ENCODE results near the gene PTX4.

PTX4 gene

DNA sequence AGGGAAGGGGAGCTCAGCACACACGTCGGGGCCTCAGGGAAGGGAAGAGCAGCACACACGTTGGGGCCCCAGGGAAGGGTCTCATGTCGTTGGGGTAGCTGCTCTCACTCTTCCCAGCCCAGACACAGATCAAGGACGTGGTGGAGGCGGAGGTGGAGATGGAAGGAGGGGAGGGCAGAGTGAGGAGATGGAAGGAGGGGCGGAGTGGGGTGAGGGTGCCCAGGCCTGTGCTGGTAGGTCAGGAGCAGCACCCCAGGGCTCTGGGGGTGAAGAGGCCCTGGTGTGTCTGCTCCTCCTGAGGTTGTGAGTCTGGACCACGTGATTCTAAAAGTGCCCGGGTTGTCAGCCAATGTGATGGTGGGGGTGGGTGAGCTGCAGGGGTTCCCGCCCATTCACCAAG is 28.8 kb downstream of the PTX4 start:
- DNase-seq (ENCODE audit: low spot score), result no peak

DNA sequence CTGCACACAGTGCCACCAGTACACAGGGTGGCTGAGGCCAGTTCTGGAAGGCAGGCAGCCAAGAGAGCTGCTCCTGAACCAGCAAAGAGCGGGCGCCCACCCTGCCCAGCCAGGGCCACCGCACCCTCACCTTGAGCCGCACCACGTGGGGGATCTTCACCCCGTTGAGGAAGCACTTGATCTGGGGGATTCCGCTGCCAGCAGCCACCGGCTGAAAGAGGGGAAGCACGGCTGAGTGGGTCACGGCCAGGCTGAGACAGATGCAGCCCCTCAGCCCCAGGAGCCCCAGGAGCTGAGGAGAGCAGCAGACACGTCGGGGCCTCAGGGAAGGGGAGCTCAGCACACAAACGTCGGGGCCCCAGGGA is 29.8 kb downstream of the PTX4 start:
- DNase-seq (ENCODE audit: low spot score), result no peak

DNA sequence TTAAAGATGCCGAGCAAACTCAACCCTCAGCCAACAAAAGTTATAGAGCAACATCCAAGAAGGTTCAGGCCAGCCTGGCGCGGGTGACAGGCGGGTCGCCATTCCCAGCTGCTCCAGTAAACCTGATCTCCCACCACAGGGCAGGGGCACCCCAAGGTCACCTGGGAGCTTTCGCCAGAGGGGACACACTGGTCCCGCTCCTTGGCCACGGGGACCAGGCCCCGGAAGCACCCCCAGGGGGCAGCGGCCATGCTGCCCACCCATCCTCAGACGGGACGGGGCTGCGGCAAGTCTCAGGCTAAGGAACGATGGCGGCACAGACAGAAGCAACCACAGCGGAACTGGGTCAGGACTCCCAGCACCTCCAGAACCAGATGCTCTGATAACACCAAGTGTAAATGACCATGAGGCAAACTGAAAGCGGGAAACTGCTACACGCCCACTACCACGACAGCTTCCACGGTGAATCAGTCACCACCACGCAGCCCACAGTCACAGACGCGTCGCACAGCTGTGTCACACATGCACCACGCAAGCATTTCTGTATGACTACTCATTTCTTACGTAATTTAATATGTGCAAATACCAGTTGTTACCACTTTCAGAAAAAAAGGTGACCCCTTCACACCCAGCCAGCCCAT is 30.3 kb downstream of the PTX4 start:
- peak; percentile 8 for DNase-seq (ENCODE audit: low spot score)

DNA sequence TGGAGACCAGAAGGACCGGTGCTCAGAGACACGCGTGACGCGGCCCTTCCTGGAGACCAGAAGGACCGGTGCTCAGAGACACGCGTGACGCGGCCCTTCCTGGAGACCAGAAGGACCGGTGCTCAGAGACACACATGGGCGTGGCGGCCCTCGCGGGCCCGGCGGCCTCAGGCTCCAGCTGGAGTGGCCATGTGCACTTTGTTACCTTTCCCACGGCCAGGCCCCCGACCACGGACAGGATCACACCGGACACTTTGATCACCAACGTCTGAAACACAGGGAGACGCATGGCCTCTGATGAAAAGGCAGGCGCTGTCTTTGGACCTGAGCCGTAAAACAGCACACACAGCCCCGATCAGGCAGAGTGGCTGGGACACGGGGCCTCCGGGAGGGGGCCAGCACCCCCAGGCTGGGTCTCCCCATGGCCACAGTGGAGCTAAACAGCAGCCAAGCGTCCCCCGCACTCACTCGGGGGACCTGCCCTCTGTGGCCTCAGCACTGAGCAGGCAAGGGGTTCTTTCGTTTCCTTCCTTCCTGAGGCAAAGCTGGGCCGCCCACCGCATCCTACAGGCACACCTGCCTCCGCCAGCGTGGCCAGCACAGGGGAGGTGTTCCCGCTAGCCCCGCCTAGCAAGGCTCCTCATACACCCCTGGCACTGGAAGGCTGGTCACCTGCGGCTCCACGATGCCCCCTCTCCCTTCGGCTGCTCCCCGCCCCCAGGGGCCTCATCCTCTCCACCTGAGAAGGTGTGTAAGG is 31.1 kb downstream of the PTX4 start:
- no peak for DNase-seq (ENCODE audit: low spot score)

DNA sequence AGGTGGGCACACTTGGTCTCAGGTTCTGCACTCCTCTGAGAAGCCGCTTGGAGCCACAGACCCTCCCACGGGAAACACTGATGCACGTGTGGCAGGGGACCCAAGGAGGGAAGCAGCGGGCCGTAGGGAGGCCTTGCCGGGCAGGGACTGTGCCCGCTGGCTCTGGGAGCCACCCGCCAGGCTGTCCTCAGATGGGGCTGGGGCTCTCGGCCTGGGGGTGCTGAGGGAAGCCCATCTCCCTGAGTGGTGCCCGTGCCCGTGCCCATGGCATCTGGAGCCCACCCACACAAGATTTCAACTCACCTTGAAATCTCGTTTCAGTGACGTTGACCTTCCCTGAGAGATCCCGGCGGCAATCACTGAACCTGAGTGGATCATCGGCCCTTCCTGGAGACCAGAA is 31.8 kb downstream of the PTX4 start:
- DNase-seq (ENCODE audit: low spot score), result no peak

DNA sequence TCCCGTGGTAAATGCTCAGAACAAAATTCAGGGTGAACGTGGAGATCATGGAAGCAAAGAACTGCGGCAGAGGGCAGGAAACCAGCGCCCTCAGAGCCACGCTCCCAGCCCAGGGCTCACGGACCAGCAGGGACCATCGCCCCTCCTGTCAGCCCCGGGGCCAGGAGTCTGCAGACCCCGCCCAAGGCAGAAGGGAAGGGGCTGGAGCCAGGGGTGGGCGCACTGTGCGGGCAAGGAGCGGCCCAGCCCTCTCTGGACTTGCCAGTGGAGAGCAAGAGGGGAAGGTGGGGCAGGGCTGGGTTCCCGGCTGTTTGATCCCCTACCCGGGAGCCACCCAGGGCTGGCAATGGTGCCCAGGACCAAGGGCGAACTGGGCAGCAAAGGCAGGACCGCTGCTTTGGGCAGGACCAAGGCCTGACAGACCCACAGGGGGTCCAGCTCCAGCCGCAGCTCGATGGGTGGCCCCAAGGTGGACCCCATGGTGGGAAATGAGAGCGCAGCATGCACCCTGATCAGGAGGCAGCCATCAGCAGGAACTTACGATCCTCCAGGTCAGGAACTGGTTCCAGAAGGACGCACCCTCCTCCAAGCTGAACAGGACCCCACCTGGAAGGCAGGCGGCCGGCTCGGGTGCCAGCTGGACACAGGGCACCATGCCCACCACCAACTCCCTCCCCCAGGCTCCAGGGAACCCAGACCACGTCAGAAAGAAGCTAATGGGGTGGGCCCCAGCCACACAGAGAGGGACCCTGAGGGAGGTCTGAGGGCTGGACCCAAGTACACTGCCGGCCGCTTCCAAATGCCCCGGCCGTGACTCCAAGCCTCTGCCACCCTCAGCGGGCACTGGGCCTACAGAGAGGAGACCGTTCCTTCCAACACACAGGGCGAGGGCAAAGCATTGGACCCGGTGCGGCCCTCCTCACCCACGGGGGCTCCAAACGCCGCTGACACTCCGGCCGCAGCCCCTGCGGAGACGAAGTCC is 33.3 kb downstream of the PTX4 start:
- DNase-seq (ENCODE audit: low spot score), result no peak

DNA sequence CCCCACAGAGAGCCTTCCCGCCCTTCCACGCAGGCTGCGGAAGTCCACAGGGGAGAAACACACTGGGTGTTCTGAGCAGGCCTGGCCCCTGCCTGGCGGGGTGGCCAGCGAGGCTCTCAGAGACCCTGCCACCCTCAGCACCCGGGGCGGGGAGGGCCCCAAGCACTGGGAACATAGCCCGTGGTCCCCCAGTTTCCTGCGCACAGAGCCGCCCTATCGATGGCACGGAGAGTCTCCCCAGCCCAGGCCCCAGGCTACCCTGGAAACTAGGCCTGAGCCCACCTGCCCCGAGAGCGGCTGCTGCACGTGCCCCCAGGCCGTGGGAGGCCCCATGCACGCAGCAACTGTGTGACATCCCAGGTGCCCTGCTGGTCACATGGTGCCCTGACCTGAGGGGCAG is 34.2 kb downstream of the PTX4 start:
- DNase-seq (ENCODE audit: low spot score), result no peak

DNA sequence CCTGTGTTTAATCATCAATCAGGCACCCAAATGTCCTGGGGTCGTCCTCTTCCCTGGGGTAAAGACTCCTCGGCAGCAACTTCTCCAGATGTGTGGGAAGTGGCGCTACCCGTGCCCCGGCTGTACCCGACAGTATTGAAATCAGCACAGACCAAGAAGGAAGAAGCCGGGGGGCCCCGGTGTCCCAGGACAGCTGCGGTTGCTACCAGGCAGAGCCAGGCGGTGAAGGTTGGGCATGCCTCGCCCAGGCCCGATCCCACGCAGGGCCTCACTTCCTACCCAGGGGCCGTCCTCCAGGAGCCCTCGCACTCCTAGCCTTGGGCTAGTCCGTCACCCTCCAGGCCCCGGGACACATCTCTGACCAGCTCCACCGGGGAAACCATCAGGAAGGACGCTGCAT is 35.4 kb downstream of the PTX4 start:
- DNase-seq (ENCODE audit: low spot score), result no peak

DNA sequence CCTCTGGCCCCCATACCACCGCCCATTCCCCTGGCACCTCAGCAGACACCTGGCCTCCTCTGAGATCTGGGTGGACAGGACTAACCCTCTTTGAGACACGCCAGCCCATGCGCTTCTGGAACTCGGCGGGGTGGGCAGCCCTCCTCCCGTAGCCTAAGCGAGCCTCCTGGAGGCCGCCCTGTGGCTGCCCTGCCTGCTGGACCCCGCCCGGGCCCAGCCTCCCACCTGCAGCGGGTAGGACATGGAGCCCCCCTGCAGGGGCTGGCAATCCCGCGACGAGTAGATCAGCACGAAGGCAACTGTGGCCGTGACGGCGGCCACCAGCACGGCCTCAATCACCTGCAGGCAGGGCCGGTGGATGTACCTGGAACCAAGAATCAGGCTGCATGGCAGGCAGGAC is 36.2 kb downstream of the PTX4 start:
- DNase-seq (ENCODE audit: low spot score), result no peak

DNA sequence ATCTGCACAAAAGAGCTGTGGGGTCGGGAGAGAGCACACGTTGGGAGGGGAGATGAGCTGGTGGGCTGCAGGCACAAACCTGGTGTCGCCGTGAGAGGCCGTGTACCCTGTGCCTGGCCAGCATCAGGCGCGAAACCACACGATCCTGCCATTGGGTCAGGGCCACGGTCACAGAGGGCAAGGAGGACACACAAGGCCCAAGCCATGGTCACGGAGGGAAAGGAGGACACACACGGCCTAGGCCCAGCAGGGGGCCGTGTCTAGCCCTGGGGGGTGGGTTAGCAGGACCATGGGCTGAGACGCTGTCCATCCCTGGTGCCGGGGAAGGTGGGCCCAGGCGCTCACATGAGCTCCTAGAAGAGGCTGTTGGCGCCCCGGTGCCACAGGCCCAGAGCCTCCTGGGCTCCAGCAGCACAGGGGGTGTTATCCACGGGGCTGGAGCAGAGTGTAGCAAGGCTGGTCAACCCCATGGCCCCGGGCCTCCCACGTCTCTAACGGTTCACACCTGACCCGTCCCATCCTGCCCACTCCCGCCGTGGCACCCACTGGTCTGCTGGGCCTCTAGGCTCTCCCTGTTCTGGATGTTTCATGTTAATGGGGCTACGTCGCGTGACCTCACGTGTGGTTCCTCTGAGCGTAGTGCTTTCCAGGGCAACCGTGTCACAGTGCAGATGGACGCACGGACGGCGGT is 36.9 kb downstream of the PTX4 start:
- DNase-seq (ENCODE audit: low spot score), result no peak

DNA sequence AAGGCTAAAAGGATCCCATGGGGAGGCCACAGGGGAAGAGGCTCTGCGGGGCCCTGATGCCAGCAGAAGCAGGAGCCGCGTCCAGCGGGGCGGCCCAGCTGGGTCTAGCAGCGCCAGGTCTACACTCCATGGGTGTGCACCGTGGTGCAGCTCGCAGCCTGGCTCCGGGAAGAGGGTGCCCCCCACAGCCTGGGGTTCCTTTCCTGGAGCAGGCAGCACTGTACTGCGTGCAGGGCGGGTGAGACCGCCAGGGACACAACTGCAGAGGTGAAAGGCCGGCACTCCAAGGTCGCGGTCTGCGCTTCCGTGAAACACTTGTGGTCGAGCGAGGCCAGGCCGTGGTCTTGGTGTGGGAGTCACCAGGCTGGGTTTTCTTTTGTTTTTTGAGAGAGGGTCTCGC is 37.9 kb downstream of the PTX4 start:
- DNase-seq (ENCODE audit: low spot score), result no peak

DNA sequence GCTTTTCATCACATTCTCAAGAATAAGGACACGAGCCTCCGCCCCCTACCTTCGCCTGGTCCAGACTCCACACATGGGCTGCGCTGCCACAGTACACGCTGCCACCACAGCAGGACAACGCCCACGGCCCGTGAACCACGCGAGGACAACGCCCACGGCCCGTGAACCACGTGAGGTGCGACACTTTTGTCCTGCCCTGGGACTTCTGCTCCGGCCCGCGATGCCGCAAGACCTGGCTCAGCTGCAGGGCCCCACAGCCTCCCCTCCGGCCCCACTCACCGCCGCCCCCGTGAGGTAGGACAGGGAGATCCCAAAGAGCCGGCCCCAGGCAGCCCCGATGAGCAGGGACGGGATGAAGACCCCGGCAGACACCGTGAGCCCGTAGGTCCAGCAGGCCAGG is 38.5 kb downstream of the PTX4 start:
- no peak for DNase-seq (ENCODE audit: low spot score)

DNA sequence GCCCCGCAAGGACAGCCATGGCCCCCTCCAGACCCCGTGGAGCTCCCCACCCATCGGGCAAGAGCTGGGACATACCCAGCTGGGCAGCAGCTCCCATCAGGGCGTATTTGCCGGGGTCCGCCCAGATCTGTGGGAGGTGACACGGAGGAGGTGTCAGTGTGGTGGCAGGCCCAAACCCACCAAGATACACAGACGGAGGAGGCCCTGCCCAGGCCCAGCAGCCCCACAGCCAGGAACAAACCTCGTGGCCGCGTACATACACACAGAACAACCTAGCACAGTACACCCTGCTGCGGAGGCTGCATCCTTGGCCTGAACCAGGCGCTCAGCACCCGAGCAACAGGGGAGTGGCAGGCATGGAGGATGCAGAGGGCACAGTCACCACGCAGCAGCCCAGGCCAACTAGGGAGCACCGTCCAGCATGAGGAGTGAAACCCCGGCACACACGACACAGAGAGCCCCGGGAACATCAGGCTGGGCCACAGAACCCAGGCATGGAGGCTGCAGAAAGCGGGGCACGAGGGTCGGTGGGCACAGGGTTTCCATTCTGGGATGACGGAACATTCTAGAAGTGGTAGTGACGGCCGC is 39.4 kb downstream of the PTX4 start:
- no peak for DNase-seq (ENCODE audit: low spot score)

DNA sequence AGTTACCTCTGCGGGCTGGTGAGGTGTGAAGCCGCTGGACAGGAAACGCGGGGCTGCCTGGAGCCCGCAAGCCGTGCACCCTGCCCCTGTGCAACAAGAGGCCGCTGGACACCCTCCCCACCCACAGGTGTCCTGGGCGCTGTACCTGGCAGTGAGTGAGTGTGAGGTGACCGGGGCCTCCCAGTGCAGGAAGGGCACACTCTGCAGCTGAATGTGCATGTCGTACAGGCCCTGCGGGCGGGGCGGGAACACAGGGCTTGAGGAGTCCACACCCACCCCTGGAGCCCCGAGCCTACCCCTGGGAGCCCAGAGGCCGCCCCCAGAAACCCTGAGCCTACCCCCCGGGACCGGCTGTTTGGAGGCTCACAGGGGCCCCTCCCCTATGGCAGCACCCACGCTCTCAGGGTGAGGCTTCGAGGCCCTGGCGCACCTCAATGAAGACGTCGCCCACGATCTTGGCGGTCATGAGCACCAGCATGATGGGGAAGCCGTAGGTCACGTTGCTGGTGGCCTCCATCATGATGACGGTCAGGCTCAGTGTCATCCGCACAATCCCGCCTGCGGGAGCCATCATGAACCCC is 40.1 kb downstream of the PTX4 start:
- DNase-seq (ENCODE audit: low spot score), result no peak

DNA sequence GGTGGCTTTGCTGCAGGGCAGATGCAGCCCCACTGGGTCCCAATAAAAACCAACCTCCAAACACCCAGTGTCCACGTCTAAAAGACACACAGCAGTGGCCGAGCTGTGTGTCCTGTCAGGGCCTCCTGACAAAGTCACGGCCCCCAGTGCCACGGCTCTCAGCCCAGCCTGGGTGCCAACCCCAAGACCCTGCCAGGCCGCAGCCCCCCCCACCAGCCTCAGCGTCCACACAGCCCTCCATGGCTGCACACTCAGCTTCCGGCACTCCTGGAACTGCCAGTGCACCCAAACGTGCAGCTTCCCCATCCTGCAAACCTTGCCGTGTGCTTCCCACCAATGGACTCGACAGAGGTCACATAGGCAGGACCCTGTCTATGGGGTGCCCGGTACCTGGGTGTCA is 40.8 kb downstream of the PTX4 start:
- no peak for DNase-seq (ENCODE audit: low spot score)

DNA sequence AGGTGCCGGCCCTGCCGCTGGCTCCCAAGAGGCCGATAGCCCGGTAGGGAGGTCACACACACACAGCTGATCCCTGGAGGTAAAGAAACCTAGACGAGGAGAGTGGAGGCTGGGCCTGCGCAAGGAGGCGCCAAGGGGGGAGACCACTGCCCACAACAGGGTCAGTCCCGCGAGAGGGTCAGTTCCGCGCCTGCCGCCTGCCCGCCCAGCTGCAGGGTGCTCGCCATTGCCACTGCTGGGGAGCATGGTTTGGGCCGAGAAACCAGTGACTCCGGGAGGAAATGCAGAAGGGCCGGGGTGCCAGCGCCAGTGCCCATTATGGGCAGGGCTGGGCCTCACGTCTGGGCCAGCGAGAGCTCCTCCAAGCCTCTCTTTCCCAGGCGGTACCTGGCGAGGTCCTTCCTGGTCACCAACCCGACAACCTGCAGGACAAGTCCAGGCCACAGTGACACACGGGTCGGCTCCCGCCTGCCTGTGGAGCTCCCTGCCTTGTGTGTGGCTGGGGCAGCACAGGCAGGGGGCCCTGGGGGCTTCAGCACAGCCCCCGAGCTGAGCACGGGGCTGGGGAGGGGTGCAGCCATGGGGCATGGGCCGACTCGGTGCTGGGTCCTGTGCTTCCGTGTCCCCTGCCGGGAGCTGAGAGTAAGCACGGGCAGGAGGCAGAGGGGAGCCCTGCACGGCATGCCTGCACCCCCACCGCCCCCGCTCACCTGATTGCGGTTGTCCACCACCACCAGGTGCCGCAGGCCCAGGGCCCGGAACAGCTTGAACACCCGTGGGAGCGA is 42.3 kb downstream of the PTX4 start:
- DNase-seq (ENCODE audit: low spot score), result no peak

DNA sequence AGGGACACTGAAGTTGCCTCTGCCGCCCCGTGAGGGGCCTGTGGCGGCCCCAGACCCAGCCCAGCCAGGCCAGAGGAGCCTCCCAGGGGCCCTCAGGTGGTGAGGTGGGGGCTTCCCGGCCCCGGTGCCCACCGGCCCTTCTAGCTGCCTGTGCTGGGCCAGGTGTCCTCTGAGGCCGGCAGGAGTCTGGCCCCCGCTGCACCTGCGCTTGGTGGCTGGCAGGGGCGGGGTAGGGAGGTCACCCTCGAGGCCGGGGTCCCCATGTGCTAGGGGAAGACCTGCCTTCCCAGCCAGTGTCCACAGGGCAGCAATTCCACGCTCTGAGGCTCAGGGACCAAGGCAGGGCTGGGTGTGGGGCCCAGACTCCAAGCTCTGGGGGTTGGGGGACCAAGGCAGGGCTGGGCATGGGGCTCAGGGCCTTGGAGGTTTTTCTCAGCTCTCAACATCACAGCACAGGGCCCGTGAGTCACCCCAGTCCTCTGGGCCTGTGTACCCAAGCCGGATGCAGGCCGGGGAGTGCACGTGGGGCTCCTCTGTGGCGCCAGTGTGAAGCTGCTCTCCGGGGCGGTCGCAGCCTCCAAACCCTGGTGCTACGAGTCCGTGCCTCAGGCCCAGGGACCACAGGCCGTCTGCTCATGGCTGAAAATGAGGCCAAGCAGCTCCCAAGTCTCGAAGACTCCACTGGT is 43.1 kb downstream of the PTX4 start:
- DNase-seq (ENCODE audit: low spot score), result no peak

DNA sequence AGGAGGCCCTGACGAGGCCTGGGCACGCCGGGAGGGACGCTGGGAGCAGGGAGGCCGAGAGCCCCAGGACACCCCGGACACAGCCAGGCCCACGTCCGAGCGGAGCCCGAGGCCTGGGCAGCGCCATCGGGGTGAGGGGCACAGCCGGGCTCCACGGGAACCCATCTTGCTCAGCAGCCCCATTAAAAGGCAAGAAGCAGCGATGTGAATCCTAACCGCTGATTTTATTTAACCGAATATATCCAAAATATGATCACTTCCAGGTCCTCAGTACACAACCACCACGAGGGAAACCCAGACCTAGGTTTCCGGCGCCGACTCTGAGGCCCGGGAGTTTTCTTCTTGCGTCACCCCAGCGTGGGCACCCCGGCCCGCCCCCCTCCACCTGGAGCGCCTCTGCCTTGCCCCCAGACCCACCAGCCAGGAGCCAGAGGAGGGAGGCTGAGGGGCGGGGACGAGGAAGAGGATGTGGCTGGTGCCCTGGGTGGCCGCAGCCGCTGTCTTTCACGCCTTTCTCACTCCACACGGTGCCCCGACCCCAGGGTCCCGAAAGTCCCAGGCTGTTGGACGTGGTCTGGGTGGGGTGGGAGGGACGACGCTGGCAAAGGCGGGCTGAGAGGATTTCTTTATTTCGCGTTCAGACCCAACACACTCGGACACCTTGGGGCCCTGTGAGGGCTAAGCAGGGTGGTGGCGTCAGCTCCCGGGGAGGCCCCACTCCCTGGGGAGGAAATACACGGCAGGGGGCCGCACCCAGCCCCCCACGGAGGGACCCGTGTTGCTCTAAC is 43.8 kb downstream of the PTX4 start:
- no peak for DNase-seq (ENCODE audit: low spot score)

Data from putamen (tissue), 1 donor.